CD1c-positive myeloid dendritic cell (primary cell): Measurements from ENCODE around the gene AQP12B.
"Not testable (repeated sequence)": the region's sequence is repeated elsewhere in the genome, so short reads cannot be mapped to it uniquely, and the experiment has no call there.

Source experiments
- DNase-seq: peaks from one replicate; pipeline ENCODE4 v3.0.0-alpha.2; 2016; ENCODE audit errors: extremely low spot score

AQP12B gene

DNA sequence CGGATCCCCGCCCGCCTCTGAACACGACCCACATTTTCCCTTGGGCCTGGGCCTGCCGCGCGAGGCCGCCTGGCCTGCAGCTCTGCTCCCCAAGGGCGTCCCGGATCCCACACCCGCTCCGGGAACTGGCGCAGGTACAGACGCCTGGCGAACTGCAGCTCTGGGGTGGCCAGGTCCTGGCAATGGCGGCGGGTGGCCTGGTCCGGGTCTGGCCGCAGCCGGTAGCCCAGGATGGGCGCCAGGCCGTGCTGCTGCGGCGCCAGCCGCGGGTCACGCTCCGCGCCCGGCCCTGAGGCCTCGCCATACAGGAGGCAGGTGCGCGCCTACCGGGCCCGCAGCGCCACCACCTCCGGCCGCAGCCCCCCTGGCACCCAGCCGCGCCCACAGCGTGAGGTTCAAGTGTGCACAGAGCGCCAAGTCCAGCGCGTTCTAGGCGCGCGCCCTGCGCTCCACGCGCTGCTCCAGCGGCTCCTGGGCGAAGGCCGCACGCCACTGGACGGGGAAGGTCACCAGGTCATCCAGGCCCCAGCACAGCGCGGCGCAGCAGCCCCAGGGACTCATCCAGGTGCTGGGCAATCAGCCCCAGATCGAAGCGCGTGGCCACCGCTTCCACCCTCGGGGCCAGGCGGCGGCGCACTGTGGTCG lies 18.5 kb upstream of the AQP12B start:
- no peak for DNase-seq

DNA sequence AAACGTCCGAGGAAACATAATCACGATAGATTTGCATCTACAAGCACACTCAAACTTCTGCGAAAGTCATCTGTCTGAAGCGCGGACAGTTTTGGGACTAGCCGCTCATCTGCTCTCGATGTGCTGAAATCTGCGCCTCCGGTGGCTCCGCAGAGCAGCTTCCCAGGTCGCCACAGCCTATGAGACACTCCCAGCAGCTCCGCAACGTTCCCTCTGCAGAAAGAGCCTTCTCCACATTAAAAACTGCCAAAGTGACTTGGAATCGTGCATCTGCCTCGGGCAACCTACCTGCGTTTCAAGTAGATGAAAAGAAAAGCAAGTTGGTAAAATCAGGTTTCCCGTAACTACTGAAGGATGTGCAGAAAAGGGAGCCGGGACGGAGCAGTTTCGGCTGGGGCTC lies 17.9 kb upstream of the AQP12B start:
- DNase-seq, result not testable (repeated sequence)

DNA sequence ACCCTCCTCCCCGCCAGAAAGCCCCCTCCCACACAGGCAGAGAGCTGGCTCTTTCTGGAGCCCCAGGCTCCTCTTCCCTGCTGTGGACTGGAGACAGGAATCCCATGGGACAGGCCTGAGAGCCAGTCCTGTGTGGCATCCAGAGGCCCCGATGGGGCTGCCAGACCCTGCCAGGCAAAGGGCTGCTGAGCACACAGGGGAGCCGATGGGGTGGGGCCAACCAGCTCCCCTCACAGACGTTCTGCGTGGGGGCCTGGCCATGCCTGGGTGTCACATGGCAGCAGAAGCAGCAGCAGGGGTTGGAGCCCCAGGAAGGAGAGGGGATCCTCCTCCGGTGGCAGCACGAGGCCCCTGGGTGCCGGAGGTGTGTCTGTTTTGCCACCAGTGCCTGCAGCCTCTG lies 17.1 kb upstream of the AQP12B start:
- DNase-seq, result not testable (repeated sequence)

DNA sequence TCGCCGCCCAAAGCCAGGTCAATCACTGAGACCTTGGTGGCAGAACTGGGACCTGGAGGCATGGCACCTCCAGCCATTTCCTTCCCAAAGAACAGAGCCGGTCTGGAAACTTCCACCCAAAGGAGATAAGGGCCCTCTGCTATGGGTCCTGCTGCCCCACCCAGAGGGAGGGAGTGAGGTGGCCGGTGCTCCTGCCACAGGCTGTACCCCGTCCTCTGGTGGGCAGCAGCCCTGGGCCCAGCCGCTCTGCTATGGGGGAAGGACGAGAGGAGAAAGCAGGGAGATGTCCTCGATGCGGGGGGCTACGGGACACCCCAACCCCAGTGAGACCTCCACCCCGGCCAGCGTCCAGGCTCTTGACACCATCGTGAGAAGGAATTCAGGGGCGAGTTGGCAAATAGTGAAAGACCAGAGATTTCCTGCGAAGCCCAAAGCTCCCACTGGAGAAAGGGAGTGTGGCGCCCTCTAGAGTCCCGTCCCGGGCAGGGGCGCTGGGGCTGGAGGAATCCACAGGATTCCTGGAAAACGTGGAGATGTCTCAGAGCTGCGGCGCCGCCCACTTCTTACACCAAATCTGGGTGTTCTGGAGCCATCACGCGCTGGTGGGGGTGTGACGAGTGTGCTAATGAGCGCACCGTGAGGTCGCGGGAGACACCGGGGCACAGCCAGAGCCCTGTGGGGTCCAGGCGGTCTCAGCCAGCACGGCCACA lies 16.3 kb upstream of the AQP12B start:
- not testable (repeated sequence) for DNase-seq

DNA sequence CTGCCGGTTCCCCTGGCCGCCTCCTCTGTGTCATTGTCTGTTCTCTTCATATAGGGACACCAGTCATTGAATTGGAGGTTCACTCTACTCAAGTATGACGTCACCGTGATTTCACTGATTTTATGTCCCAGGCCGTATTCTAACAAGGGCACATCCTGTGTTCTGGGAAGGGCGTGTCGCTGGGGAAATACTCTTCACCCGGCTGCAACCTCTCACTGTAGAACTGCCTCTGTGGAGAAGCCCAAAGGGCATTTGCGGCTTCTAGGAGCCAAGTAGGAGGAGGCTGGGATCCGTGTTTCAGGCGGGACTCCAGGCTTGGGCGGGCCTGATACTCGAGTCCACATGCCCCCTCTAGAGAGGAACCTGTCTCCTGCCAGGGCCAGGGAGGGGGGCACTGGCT lies 13.8 kb upstream of the AQP12B start:
- DNase-seq, result not testable (repeated sequence)

DNA sequence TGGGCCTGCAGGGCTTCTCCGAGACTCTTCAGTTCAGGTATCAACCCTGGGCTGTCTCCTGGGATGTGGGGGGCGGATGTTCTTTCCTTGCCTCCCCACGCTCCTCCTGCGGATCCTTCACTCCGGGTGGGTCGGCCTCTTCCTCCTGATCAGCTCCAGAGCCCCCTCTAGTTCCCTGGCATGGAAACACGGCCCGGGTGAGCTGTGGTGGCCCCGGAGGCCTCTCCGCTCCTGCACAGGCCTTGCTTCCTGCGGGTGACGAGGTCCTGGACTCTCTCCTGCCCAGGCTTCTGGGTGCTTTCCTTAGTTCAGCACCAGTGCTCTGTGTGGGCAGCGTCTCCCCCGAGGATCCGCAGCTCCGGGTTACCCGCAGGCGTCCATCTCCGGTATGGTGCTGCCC lies 12.9 kb upstream of the AQP12B start:
- DNase-seq, result not testable (repeated sequence)

DNA sequence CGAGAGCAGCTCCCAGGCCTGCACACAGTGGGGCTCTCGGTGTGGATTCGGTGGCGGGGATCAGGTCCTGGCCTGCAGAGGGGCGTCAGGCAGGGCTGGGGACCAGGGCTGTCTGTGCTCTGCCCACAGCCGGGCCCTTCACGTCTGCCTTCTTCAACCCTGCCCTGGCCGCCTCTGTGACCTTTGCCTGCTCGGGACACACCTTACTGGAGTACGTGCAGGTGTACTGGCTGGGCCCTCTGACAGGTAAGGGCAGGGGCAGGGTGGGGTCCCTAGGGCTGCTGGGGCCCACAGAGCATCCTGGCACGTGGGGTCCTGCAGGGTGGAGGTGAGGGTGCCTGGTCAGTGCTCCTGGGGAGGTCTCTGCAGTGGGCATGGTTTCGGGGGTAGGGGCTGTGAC lies 11.6 kb upstream of the AQP12B start:
- not testable (repeated sequence) for DNase-seq

DNA sequence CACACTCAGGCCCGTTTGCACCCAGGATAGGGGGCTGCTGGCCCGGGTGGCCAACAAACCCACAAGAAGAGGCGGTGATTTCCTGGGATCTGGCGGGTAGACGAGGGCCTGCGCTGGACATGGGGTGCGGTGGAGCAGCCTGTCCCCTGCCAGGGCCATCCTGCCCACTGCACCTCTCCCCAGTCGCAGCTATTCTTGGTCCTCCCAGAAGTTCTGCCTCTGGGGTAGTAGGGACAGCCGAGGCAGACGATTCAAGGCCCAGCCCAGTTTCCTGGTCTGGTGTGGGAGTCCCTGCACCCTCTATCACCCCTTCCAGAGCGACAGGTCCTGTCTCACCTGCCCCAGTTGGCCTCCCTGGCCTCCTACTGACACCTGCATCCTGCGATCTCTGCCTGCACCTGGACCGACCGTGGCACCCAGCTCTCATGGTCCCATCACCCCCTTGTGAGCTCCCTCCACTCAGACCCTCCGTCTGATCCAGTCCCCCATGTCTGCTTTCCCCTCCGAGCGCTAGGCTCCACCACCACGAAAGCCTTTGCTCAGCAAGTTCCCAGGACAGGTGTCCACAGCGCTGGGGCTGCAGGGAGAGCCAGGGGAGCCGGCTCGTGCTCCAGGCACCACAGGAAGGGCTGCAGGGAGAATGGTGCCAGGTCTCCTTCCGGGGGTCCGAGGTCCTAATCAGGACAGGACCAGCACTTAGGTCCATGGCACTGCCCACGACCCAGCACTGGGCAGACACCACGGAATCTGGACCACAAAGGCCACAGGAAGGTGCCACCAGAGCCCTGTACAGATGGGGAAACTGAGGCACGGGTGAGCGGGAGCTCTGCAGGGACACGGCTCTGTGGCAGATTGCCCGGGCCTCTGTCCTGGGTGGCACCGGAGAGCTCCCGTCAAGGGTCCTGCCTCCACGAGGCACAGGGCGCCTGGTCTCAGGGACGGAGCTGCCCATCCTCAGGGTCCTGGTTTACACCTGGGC lies 10.2 kb upstream of the AQP12B start:
- not testable (repeated sequence) for DNase-seq

DNA sequence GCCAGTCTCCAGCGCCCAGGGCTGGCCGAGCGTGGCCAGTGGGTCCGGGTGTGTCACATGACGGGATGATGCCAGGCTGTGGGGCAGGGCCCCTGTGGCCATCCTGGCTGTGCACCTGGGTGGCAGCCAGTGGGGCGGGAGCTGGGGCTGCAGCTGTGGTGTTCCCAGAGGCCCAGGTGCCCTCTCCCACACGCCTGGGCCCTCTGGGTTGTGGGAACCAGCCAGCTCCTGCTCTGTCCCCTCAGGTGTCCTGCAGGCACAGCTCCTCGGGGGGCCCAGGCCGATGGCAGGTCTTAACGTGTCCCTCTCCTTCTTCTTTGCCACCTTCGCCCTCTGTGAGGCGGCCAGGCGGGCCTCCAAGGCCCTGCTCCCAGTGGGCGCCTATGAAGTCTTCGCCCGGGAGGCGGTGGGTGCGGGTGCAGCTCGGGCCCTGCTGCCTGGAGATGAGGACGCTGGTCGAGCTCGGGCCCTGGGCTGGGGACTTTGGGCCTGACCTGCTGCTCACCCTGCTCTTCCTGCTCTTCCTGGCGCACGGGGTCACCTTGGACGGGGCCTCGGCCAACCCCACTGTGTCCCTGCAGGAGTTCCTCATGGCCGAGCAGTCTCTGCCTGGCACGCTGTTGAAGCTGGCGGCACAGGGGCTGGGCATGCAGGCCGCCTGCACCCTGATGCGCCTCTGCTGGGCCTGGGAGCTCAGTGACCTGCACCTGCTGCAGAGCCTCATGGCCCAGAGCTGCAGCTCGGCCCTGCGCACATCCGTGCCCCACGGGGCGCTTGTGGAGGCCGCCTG lies 9.1 kb upstream of the AQP12B start, which contains the start of gene AQP12A:
Gene AQP12A, plus strand, starts transcription at position 236 of the 790 bp plus-strand sequence. Its CDS starts 48 bp downstream, at position 284.
- DNase-seq, result not testable (repeated sequence)

DNA sequence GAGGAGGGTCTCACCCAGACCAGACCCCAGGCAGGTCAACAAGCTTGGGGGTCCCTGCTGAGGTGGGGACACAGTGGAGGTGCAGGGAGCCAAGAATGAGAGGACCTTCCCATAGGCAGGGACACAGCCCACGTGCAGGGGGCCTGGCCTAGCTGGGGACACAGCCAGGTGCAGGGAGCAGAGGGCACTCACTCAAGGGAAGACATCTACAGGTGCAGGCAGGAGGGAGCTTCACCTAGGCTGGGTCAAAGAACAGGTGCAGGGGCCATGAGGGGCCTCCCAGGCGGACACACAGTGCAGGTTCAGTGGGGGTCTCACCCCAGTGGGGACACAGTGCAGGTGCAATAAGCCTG lies 8.4 kb upstream of the AQP12B start:
- DNase-seq, result not testable (repeated sequence)

DNA sequence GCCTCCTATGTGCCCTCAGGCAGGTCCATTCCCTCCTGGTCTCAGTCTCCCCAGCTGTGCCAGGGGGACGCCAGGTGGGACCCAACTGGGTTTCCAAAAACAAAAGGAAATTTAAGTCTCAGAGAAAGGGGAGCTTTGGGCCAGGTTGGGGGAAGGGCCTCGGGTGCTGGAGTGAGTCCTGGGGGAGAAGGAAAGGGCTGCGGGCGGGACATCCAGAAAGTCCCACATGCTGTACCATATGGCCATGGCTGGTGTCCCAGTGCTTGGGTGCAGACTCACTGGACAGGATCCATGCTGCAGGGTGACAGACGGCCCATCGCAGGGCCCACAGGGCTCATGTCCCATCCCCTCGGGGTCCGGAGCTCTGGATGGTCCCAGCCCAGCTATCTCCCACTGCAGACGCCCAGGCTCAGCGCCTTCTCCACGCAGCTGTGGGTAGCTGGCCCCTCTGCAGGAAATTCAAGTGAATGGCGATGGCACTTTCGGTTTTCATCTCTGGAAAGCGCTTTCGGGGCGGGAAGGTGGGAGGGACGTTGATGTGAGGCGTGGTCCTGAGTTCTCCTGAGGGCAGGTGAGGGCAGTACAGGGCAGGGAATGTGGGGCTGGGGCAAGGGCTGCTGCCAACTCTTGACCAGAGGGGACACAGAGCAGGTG lies 7.9 kb upstream of the AQP12B start:
- not testable (repeated sequence) for DNase-seq

DNA sequence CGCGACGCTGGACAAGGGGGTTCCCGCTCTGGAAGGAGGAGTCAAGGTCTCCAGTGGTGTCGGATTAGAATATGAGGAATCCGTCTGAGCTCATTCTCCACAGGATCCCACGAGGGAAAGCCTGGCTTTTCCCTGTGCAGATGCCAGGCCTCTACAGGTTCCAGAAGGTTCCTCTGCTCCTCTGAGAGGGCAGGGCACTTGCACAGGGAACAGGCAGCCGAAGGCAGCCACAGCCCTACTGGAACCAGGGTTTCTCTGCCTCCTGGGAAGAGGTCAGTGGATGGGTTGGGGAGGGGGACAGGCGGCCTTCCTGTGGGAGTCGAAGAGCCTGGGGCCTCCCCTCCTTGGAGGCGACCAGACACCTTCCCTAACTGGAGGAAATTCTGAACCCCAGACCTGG lies 7.3 kb upstream of the AQP12B start:
- DNase-seq, result no peak

DNA sequence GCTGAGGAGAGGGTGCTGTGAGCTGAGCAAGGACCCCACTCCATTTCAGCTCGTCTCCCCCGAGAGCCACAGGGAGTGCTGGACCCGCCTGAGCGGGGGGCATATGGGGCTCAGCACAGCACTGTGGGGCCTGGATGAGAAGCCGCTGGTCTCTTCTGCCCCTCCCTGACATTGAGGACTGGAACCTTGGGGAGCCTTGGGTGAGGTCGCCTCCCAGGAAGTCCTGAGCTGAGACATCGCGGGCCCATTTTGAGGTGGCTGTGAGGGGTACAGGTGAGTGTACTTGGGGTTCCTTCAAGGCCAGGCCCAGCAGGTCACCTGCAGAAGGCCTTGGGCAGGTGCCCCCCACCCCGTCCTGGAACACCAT lies 5.9 kb upstream of the AQP12B start:
- DNase-seq, result no peak

DNA sequence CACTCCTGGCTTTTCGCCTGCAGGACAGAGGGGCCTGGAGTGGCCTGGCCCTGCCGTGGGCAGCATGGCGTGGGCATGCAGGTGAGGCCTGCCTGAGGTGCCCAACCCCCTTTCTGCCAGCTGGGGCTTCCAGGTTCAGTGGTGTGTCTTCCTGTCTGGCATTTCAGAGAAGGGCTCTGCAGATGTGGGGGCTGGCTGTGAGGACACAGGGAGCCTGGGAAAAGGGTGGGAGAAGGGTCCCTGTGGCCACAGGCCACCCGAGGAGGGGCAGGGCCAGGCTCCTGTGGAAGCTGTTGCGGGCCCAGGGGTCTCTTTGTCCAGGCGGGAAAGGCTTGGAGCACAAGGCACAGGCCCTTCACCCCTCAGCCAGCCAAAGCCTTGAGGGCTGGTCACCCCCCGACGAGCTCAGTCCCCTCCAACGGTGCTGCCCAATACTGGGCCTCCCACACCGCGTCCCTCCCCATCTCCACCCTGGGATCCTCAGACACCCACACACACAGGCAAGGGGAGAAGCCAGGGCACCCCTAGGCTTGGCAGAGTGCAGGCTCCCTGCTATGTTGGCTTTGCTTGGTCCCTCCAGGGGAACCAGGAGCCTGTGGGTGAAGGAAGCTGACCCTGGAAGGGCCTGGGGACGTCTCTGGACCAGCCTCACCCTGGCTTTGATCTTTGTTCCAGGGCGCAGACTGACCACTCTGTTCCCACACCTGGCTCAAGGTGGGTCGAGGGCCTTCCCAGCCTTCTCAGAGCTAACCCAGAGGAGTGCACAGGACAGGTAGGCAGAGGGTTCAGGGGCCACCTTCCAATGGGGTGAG lies 5.3 kb upstream of the AQP12B start:
- DNase-seq, result no peak

DNA sequence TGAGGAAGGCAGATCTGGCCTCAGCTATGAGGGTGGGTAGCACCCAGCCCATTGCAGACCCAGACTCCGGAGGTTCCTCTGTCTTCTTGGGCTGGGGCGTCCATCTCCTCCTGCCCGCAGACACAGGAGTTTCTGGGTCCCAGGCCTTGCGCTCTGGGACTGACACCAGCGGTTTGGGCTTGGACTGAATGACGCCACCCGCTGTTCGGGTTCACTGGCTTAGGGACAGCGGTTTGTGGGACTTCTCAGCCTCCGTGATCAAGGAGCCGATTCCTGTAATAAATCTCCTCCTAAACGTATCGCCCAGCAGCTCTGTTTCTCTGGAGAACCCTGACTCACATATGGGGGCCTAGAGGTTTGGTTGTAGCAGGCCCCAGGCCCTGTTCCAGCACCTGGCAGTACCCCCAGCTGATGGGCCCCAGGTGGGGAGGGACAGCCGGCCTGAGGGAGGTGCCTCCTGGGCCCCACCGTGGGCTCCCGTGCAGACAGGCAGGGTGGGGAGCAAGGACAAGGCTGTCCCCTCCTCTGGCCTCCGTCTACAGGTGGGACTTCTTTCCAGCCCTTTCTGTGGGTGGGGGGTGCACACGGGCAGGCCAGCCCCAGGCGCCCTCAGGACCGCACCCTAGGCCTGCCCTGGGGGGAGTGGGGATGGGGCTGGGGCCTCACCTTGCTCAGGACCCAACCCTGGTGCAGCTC lies 4.5 kb upstream of the AQP12B start:
- no peak for DNase-seq

DNA sequence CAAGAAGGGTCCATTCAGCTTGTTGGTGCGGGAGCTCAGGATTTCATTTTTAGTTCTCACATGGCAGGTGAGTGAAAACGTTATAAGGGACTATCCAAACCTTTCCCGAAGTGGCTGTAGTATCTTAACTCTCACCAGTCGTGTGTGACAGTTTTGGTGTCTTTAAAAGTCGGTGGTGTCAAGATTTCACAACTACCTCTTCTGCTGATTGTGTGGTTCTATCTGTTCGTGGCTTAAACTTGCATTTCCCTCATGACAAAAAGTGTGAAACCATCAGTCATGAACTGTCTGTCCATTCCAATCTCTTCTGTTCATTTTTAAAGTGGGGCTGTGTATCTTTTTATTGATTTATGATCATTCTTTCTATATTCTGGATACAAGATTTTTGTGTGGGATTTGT lies 3.8 kb upstream of the AQP12B start:
- DNase-seq, result no peak

DNA sequence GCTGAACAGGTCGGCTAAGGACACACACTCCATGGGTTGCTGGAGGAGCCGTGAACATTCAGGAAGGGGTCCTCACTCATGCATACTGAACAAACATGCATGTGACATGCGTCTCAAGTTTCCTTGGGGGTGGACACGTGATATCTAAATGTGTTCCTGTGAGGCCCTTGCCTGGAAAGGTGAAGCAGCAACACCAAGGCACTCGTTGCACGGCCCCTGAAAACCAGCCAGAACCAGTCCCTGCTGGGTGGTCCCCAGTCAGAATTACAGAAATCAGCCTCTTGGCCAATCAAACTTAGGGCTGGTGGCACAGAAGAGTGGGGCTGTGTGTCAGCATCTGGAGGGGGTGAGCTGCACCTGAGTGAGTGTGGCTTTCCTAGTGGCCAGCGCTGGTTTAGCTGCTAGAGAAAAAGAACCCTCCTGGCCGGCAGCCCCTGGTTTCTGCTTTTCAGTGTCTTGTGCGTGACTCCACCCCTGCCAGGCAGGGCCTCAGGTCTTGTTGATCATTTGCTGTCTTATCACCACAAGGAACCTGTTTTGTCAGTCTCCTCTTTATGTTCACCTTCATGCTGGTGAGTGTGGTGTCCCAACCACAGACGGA lies 3.2 kb upstream of the AQP12B start:
- no peak for DNase-seq

DNA sequence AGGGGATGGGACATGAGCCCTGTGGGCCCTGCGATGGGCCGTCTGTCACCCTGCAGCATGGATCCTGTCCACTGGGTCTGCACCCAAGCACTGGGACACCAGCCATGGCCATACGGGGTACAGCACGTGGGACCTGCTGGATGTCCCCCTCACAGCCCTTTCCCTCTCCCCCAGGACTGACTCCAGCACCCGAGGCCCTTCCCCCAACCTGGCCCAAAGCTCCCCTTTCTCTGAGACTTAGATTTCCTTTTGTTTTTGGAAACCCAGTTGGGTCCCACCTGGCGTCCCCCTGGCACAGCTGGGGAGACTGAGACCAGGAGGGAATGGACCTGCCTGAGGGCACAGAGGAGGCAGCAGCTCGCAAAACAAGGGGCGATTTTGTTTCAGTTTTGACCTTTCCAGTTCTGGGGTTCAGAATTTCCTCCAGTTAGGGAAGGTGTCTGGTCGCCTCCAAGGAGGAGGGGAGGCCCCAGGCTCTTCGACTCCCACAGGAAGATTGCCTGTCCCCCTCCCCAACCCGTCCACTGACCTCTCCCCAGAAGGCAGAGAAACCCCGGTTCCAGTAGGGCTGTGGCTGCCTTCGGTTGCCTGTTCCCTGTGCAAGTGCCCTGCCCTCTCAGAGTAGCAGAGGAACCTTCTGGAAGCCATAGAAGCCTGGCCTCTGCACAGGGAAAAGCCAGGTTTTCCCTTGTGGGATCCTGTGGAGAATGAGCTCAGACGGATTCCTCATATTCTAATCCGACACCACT lies 1.5 kb upstream of the AQP12B start:
- DNase-seq, result not testable (repeated sequence)
